ACHN (cell line): ENCODE results near the gene DEPDC1B.
"Not testable (repeated sequence)": the region's sequence is repeated elsewhere in the genome, so short reads cannot be mapped to it uniquely, and the experiment has no call there.

ENCODE experiments used
- DNase-seq: peaks from one replicate; pipeline ENCODE4 v3.0.0-alpha.2; 2015
- in situ Hi-C: cut with HindIII; loops from 2 replicates; pipeline ENCODE4 v1.10.0; 2017; ENCODE audit warnings: low sequenced_read_pairs, low pct_ligation_motif_present, low pct_unique_long_range_greater_than_20kb

Gene DEPDC1B, protein sequence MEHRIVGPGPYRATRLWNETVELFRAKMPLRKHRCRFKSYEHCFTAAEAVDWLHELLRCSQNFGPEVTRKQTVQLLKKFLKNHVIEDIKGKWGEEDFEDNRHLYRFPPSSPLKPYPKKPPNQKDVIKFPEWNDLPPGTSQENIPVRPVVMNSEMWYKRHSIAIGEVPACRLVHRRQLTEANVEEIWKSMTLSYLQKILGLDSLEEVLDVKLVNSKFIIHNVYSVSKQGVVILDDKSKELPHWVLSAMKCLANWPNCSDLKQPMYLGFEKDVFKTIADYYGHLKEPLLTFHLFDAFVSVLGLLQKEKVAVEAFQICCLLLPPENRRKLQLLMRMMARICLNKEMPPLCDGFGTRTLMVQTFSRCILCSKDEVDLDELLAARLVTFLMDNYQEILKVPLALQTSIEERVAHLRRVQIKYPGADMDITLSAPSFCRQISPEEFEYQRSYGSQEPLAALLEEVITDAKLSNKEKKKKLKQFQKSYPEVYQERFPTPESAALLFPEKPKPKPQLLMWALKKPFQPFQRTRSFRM

GRCh38 chr5:60699609-60700415, at the start of gene DEPDC1B:
Gene DEPDC1B, minus strand, starts transcription at chr5:60700166. Its CDS starts 73 bp downstream, at chr5:60700093.
- in situ Hi-C loops, result no loop called here
- DNase-seq, result peak; percentile 88

DNA sequence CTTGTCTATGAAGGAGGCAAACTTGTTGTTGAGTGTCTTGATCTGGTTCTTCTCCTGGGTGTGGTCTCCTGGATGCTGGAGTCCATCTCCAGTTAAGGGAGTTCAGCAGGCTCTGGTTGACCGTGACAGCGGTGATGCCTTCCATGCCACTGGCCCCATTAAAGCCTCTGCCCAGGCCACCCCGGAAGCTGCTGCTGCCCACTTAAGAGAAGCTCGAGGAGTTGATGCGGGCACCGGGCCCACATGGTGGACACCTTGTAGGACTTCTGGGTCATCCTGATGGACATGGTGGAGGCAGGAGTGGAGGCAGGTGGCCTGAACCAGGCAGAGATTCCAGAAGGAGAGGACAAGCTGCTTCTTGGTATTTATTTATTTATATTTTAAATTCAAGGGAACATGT, 44.7 kb upstream of the DEPDC1B start:
- DNase-seq, result no peak
- in situ Hi-C loops, result no loop called here

GRCh38 chr5:60743511-60744314, 43.7 kb upstream of the DEPDC1B start:
- in situ Hi-C loops, result no loop called here
- no peak for DNase-seq

DNA sequence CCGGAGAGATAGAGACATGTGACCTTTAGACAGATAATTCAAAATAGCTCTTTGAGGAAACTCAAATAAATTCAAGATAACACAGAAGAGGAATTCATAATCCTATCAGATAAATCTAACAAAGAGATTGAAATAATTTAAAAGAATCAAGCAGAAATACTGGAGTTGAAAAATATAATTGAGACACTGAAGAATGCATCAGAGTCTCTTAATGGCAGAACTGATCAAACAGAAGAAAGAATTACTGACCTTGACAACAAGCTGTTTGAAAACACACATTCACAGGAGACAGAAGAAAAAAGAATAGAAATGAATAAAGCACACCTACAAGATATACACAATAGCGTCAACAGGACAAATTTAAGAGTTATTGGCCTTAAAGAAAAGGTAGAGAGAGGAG, 40.4 kb upstream of the DEPDC1B start:
- DNase-seq, result no peak
- in situ Hi-C loops, result no loop called here

GRCh38 chr5:60738933-60739332, 39.0 kb upstream of the DEPDC1B start:
- in situ Hi-C loops, result no loop called here
- DNase-seq, result no peak

DNA sequence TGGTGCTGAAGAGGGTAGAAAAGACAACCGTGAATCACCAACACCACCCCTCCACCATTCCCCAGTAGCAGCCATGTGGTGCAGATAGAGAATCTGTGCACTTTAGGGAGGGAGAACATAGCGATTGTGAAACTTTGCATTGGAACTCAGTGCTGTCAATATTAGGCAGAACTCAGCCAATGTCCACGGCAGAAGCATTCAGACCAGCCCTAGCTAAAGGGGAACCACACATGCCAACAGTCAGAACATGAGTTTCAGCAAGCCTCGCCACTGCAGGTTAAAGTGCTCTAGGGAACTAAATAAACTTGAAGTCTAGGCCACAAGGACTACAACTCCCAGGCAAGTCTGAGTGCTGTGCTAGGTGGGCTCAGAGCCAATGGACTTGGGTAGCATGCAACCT, 38.5 kb upstream of the DEPDC1B start:
- DNase-seq, result no peak
- in situ Hi-C loops, result no loop called here

GRCh38 chr5:60730858-60731257, 30.9 kb upstream of the DEPDC1B start:
- in situ Hi-C loops, result not testable (repeated sequence)

GRCh38 chr5:60727033-60727679, 27.2 kb upstream of the DEPDC1B start:
- in situ Hi-C loops, result no loop called here

More at GRCh38 chr5:60730858-60731257, 30.9 kb upstream of the DEPDC1B start:
- DNase-seq, result not testable (repeated sequence)

GRCh38 chr5:60724126-60724525, 24.2 kb upstream of the DEPDC1B start:
- in situ Hi-C loops, result no loop called here
- no peak for DNase-seq

More at GRCh38 chr5:60727033-60727679, 27.2 kb upstream of the DEPDC1B start:
- DNase-seq, result no peak

DNA sequence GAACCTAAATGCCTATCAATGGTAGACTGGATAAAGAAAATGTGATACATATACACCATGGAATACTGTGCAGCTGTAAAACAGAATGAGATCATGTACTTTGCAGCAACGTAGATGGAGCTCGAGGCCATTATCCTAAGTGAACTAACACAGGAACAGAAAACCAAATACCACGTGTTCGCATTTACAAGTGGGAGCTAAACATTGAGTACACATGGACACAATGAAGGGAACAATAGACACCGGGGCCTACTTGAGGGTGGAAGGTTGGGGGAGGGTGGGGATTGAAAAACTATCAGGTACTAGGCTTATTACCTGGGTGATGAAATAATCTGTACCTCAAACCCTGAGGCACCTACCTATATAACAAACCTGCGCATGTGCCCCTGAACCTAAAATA, 22.4 kb upstream of the DEPDC1B start:
- in situ Hi-C loops, result no loop called here
- no peak for DNase-seq

GRCh38 chr5:60719329-60719728, 19.4 kb upstream of the DEPDC1B start:
- in situ Hi-C loops, result no loop called here
- peak; percentile 14 for DNase-seq

DNA sequence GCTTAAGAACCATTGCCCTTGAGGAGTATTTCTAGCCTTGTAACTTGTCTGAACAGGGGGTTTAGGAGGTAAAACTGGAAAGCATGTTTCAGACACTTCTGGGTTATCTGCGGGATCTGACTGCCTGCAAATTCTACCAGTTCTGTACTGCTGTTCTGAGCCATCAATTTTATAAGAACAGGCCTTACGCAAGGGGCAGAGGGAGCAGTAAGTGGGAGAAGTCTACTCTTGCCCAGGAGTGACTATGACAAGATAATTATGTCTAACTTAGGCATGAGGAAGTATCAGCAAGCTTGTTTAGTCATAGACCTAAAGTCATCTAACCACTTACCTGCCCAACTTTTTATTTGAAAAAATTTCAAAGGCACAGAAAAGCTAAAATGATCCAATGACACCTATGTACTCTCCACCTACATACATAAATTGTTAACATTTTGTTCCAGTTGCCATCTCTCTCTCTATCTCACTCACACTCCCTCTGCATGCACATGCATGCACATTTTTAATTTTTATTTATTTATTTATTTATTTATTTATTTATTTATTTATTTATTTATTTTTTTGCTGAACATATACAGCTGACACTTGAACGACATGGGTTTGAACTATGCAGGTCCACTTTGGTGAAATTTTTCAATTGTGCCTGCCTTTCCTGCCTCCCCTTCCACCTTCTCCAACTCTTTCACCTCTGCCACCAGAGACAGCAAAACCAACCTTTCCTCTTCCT, 18.4 kb upstream of the DEPDC1B start:
- in situ Hi-C loops, result no loop called here
- no peak for DNase-seq

GRCh38 chr5:60715201-60715928, 15.4 kb upstream of the DEPDC1B start:
- in situ Hi-C loops, result not testable (repeated sequence)

GRCh38 chr5:60712950-60713349, 13.0 kb upstream of the DEPDC1B start:
- no peak for DNase-seq
- in situ Hi-C loops, result no loop called here

More at GRCh38 chr5:60715201-60715928, 15.4 kb upstream of the DEPDC1B start:
- not testable (repeated sequence) for DNase-seq

- in situ Hi-C loops, DNase-seq: not testable (repeated sequence)
These were observed 11.9 kb upstream of the DEPDC1B start for GRCh38 chr5:60711892-60712291.

GRCh38 chr5:60710362-60710761, 10.4 kb upstream of the DEPDC1B start:
- no peak for DNase-seq
- in situ Hi-C loops, result no loop called here

DNA sequence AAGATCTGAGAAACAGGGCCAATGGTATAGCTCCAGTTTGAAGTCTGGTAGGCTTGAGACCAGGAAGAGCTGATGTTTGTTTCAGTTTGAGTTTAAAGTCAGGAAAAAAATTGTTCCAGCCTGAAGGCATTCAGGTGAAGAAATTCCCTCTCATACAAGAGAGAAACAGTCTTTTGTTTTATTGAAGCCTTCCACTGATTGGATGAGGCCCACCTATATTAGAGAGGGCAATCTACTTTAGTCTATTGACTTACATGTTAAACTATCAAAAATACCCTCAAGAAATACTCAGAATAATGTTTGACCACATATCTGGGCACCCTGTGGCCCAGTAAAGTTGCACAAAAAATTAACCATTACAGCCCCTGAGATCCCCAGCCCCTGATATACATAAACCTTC, 5.2 kb upstream of the DEPDC1B start:
- no peak for DNase-seq
- in situ Hi-C loops, result no loop called here
